ENCODE measurements around the gene ALG14. TPM values are rescaled to one million over a fixed set of nuclear protein-coding genes. Genes with fewer than 3 reads are reported as not detected.
"Not testable (repeated sequence)": the region's sequence is repeated elsewhere in the genome, so short reads cannot be mapped to it uniquely, and the experiment has no call there.

ALG14 gene
- total and polyA plus RNA-seq, 10 of the 15 experiments (the other 5 are each of a cell fraction or from before 2014, with no cell fraction given) = 2.6 to 19.2 (median 7.5) TPM

GRCh38 chr1:95019466-95019865 lies 53.3 kb downstream of the ALG14 start:
- H3K36me3 ChIP-seq (ENCODE audit: control insufficient read depth in 2 of 2, insufficient read depth in 2 of 2, low read length in 1 of 2); POLR2A ChIA-PET; intact Hi-C loops (cut with micrococcal nuclease; ENCODE audit: unreplicated experiment); FAIRE-seq; DNase-seq (ENCODE audit: low read depth, low spot score); CTCF ChIA-PET; H3K79me2 ChIP-seq (ENCODE audit: control insufficient read depth, insufficient read depth, low read length); H3K4me1 ChIP-seq (ENCODE audit: control insufficient read depth, insufficient read depth, low read length); in situ Hi-C loops (cut with MboI); H3K27ac ChIP-seq (ENCODE audit: control insufficient read depth, insufficient read depth); H3K9ac ChIP-seq (ENCODE audit: control insufficient read depth, insufficient read depth, low read length); H3K4me3 ChIP-seq; SMC1A ChIA-PET (ENCODE audit: uncharacterized antibody, unreplicated experiment); RAD21 ChIA-PET (ENCODE audit: unreplicated experiment); H4K20me1 ChIP-seq (ENCODE audit: control insufficient read depth, insufficient read depth); H3K9me3 ChIP-seq (replicated peaks; ENCODE audit: control insufficient read depth, insufficient read depth, low read length); H2AFZ ChIP-seq (ENCODE audit: control insufficient read depth, low read depth, low read length); BruUV-seq (replicated peaks); H3K4me2 ChIP-seq (ENCODE audit: control insufficient read depth, insufficient read depth); H3K27me3 ChIP-seq (replicated peaks in 1 of 2; ENCODE audit: control insufficient read depth in 2 of 2, insufficient read depth in 2 of 2, low read length in 1 of 2); ATAC-seq: not testable (repeated sequence)
- 96% methylated on average over 6 of the region's 6 CpGs for WGBS (ENCODE audit: insufficient coverage, insufficient replicate concordance, low lambda C conversion rate, missing lambda C conversion rate)

GRCh38 chr1:95018602-95019369 lies 54.0 kb downstream of the ALG14 start:
- intact Hi-C loops (cut with micrococcal nuclease; ENCODE audit: unreplicated experiment) = no loop called here
- ATAC-seq (no peak), FAIRE-seq (no peak), DNase-seq (ENCODE audit: low read depth, low spot score) (no peak)
- Histone ChIP-seq H3K9ac (ENCODE audit: control insufficient read depth, insufficient read depth, low read length) (no peak overlapping the region), H3K4me1 (ENCODE audit: control insufficient read depth, insufficient read depth, low read length) (no peaks in the 10 kb centered on the region), H4K20me1 (ENCODE audit: control insufficient read depth, insufficient read depth) (no peaks in the 10 kb centered on the region), H3K79me2 (ENCODE audit: control insufficient read depth, insufficient read depth, low read length) (no peaks in the 10 kb centered on the region), H2AFZ (ENCODE audit: control insufficient read depth, low read depth, low read length) (no peak overlapping the region), H3K27me3 (replicated peaks in 1 of 2; ENCODE audit: control insufficient read depth in 2 of 2, insufficient read depth in 2 of 2, low read length in 1 of 2) (no peaks in the 10 kb centered on the region), H3K4me3 (no peak overlapping the region), H3K4me2 (ENCODE audit: control insufficient read depth, insufficient read depth) (no peak overlapping the region), H3K27ac (ENCODE audit: control insufficient read depth, insufficient read depth) (no peak overlapping the region), H3K9me3 (replicated peaks; ENCODE audit: control insufficient read depth, insufficient read depth, low read length) (no peaks in the 10 kb centered on the region), H3K36me3 (ENCODE audit: control insufficient read depth in 2 of 2, insufficient read depth in 2 of 2, low read length in 1 of 2) (no peaks in the 10 kb centered on the region)
- BruUV-seq (replicated peaks) = no TSS peak
- RAD21 ChIA-PET (ENCODE audit: unreplicated experiment) = no interaction called here
- POLR2A ChIA-PET = no interaction called here
- 91% methylated on average over 1 of the region's 1 CpG for WGBS (ENCODE audit: insufficient coverage, insufficient replicate concordance, low lambda C conversion rate, missing lambda C conversion rate)
- SMC1A ChIA-PET (ENCODE audit: uncharacterized antibody, unreplicated experiment) = no interaction called here
- CTCF ChIA-PET = interaction anchor here (1.6 kb wide), 1 partner anchor 25 kb away, joined by 4 read pairs; no protein-coding TSS in a partner anchor
- no peak for TF ChIP-seq POLR2AphosphoS5 (IDR thresholded peaks at IDR 0.05; ENCODE audit: low read length)
- TF ChIP-seq, protein P1, sequence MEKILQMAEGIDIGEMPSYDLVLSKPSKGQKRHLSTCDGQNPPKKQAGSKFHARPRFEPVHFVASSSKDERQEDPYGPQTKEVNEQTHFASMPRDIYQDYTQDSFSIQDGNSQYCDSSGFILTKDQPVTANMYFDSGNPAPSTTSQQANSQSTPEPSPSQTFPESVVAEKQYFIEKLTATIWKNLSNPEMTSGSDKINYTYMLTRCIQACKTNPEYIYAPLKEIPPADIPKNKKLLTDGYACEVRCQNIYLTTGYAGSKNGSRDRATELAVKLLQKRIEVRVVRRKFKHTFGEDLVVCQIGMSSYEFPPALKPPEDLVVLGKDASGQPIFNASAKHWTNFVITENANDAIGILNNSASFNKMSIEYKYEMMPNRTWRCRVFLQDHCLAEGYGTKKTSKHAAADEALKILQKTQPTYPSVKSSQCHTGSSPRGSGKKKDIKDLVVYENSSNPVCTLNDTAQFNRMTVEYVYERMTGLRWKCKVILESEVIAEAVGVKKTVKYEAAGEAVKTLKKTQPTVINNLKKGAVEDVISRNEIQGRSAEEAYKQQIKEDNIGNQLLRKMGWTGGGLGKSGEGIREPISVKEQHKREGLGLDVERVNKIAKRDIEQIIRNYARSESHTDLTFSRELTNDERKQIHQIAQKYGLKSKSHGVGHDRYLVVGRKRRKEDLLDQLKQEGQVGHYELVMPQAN (conservative IDR thresholded peaks at IDR 0.05) = no peak
- in situ Hi-C loops (cut with MboI) = no loop called here
